Gastrocnemius medialis (tissue), 4 donors: ENCODE results near the gene IFITM10. TPM values are rescaled to one million over a fixed set of nuclear protein-coding genes. Genes with fewer than 3 reads are reported as not detected.
A peak's percentile ranks its signal among the peaks of the same experiment; 100 is the strongest.
"Not testable (repeated sequence)": the region's sequence is repeated elsewhere in the genome, so short reads cannot be mapped to it uniquely, and the experiment has no call there.

Source experiments
- ATAC-seq, 2 donors: fragments of 150-250 bp; one replicate each; pipeline ENCODE4 v1.9.1; 2016
- DNase-seq, 2 donors: peaks; one replicate each; pipeline ENCODE4 v3.0.0-alpha.2; 2019
- H3K27ac ChIP-seq, 4 donors: fragments of 200-600 bp; sonication (generic); 1 replicate in 1 of 4; 2 replicates in 3 of 4; pipeline ENCODE4 v1.5.1; 2016 to 2018; ENCODE audit warnings: mild to moderate bottlenecking in 2 of 4, moderate library complexity in 1 of 4
- H3K27me3 ChIP-seq, 3 donors: fragments of 200-600 bp; sonication (generic) in 2 of 3; 1 replicate in 1 of 3; 2 replicates in 2 of 3; pipeline versions ENCODE4 v1.5.1 to v1.6.0; 2016 to 2019; ENCODE audit warnings: mild to moderate bottlenecking in 1 of 3, moderate library complexity in 1 of 3
- H3K36me3 ChIP-seq, 2 donors: fragments of 200-600 bp; sonication (generic) in 1 of 2; one replicate each; pipeline ENCODE4 v1.5.1; 2017 to 2018
- H3K4me1 ChIP-seq, 2 donors: fragments of 200-600 bp; sonication (generic) in 1 of 2; one replicate each; pipeline ENCODE4 v1.5.1; 2016 to 2017; ENCODE audit warnings: mild to moderate bottlenecking in 2 of 2
- H3K4me3 ChIP-seq, 4 donors: fragments of 200-600 bp; sonication (generic) in 3 of 4; 1 replicate in 1 of 4; 2 replicates in 3 of 4; pipeline ENCODE4 v1.5.1; 2016 to 2019; ENCODE audit warnings: mild to moderate bottlenecking in 2 of 4
- H3K9me3 ChIP-seq, 3 donors: fragments of 200-600 bp; sonication (generic) in 2 of 3; 1 replicate in 1 of 3; 2 replicates in 2 of 3; pipeline ENCODE4 v1.5.1; 2016 to 2019
- CTCF ChIP-seq, 5 experiments: fragments of 450-650 bp in 3 of 5; fragments of 200-600 bp in 2 of 5; sonication (generic) in 2 of 5; IDR thresholded peaks in 4 of 5; conservative IDR thresholded peaks in 1 of 5; 1 replicate in 4 of 5; 2 replicates in 1 of 5; pipeline ENCODE4 v1.5.1; 2016 to 2019; ENCODE audit warnings: antibody characterized with exemption in 5 of 5, mild to moderate bottlenecking in 3 of 5, moderate library complexity in 3 of 5
- POLR2A ChIP-seq, 2 donors: fragments of 450-650 bp; IDR thresholded peaks; one replicate each; pipeline ENCODE4 v1.6.1; 2017; ENCODE audit warnings: antibody characterized with exemption in 2 of 2, mild to moderate bottlenecking in 2 of 2, moderate library complexity in 2 of 2
- in situ Hi-C, 4 donors: fragments of 200-750 bp; cut with MboI; loops; one replicate each; pipeline versions ENCODE4 v1.15.0 to v1.8.0; 2017; ENCODE audit warnings: low sequenced_read_pairs in 4 of 4
- intact Hi-C: fragments of 100-400 bp; cut with DNase I; formaldehyde crosslinking; loops from one replicate; pipeline ENCODE4 v1.15.1; 2023; ENCODE audit warnings: low total_unique reads
- total RNA-seq, 4 donors: library from RNA; depleted of rRNA; stranded (reverse); fragments of >200 nt; gene quantifications; one replicate each; pipeline versions ENCODE4 v1.1.0 to v1.2.3, GENCODE V29; 2016

IFITM10 gene
- total RNA-seq, 4 donors from 2014 or later, result 1.1 to 7.2 (median 4.9) TPM

GRCh38 chr11:1771273-1771672, 20.9 kb upstream of the IFITM10 start:
- intact Hi-C loops, result no loop called here
- no peak for TF ChIP-seq CTCF (IDR thresholded peaks at IDR 0.05 in 4 of 5, conservative IDR thresholded peaks at IDR 0.05 in 1 of 5)
- TF ChIP-seq POLR2A (IDR thresholded peaks at IDR 0.05), result no peak
- H3K4me1 ChIP-seq, result peaks cover 3 to 5% of the 10 kb centered on the region in 2 donors
- ATAC-seq, result no peak
- H3K4me3 ChIP-seq, result no peak overlapping the region
- peak in 1 of 2 donors; percentile 5 for DNase-seq
- H3K27ac ChIP-seq, result no peak overlapping the region
- H3K36me3 ChIP-seq, result no peaks in the 10 kb centered on the region
- H3K9me3 ChIP-seq, result no peaks in the 10 kb centered on the region
- in situ Hi-C loops, result no loop called here
- no peaks in the 10 kb centered on the region for H3K27me3 ChIP-seq

GRCh38 chr11:1770528-1770927, 20.1 kb upstream of the IFITM10 start:
- peaks cover 3 to 5% of the 10 kb centered on the region in 2 donors for H3K4me1 ChIP-seq
- no peak for DNase-seq
- no peak for TF ChIP-seq CTCF (IDR thresholded peaks at IDR 0.05 in 4 of 5, conservative IDR thresholded peaks at IDR 0.05 in 1 of 5)
- TF ChIP-seq POLR2A (IDR thresholded peaks at IDR 0.05), result no peak
- no peak for ATAC-seq
- no peak overlapping the region for H3K4me3 ChIP-seq
- H3K9me3 ChIP-seq, result no peaks in the 10 kb centered on the region
- in situ Hi-C loops, result no loop called here
- H3K27ac ChIP-seq, result no peak overlapping the region
- intact Hi-C loops, result no loop called here
- H3K36me3 ChIP-seq, result no peaks in the 10 kb centered on the region
- no peaks in the 10 kb centered on the region for H3K27me3 ChIP-seq

- peaks cover 3 to 5% of the 10 kb centered on the region in 2 donors for H3K4me1 ChIP-seq
- H3K36me3 ChIP-seq, result no peaks in the 10 kb centered on the region
- ATAC-seq (no peak), DNase-seq (no peak)
- in situ Hi-C loops (no loop called here), intact Hi-C loops (no loop called here)
- TF ChIP-seq CTCF (IDR thresholded peaks at IDR 0.05 in 4 of 5, conservative IDR thresholded peaks at IDR 0.05 in 1 of 5) (no peak), POLR2A (IDR thresholded peaks at IDR 0.05) (no peak)
- H3K4me3 ChIP-seq, result no peak overlapping the region
- H3K27me3 ChIP-seq, result no peaks in the 10 kb centered on the region
- no peak overlapping the region for H3K27ac ChIP-seq
- no peaks in the 10 kb centered on the region for H3K9me3 ChIP-seq
These were observed 19.7 kb upstream of the IFITM10 start for GRCh38 chr11:1770061-1770460.

- intact Hi-C loops, result loop anchor here (10.0 kb wide), 1 partner anchor 615 kb away; no protein-coding TSS in a partner anchor
- H3K27ac ChIP-seq, H3K36me3 ChIP-seq, H3K4me1 ChIP-seq, ATAC-seq, H3K9me3 ChIP-seq, in situ Hi-C loops, H3K27me3 ChIP-seq, H3K4me3 ChIP-seq: not testable (repeated sequence)
- DNase-seq, result peak in 1 of 2 donors; percentile 9
These were observed 19.0 kb upstream of the IFITM10 start for GRCh38 chr11:1769304-1769936.

GRCh38 chr11:1768141-1768469, 17.7 kb upstream of the IFITM10 start:
- no peak overlapping the region for H3K4me3 ChIP-seq
- in situ Hi-C loops, result no loop called here
- ATAC-seq (no peak), DNase-seq (no peak)
- no peaks in the 10 kb centered on the region for H3K9me3 ChIP-seq
- no peaks in the 10 kb centered on the region for H3K27me3 ChIP-seq
- intact Hi-C loops, result loop anchor here (10.0 kb wide), 1 partner anchor 617 kb away; no protein-coding TSS in a partner anchor
- TF ChIP-seq CTCF (IDR thresholded peaks at IDR 0.05 in 4 of 5, conservative IDR thresholded peaks at IDR 0.05 in 1 of 5), result no peak
- no peak for TF ChIP-seq POLR2A (IDR thresholded peaks at IDR 0.05)
- H3K4me1 ChIP-seq, result peaks cover 5 to 8% of the 10 kb centered on the region in 2 donors
- H3K36me3 ChIP-seq, result no peaks in the 10 kb centered on the region
- H3K27ac ChIP-seq, result no peak overlapping the region
